ENCODE measurements around the gene ABRACL.

DNA sequence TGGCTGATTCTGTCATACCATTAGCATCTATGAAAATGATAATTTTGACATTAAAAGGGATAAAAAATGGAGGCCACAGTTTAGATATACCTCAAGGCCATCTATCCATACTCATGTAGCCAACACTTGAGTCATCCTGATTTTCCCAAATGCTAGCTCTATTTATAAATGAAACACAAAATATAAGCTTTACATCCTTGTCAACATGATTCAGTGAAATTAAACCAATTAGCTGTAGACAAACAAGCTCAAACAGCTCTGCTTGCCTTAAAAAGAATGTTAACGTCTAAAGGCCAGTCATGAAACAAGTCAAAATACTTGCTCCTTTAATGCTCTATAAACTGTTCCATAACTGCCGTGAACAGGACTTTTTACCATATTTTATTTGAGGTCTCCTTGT is 40.3 kb downstream of the ABRACL start:
- TF ChIP-seq, protein P1, sequence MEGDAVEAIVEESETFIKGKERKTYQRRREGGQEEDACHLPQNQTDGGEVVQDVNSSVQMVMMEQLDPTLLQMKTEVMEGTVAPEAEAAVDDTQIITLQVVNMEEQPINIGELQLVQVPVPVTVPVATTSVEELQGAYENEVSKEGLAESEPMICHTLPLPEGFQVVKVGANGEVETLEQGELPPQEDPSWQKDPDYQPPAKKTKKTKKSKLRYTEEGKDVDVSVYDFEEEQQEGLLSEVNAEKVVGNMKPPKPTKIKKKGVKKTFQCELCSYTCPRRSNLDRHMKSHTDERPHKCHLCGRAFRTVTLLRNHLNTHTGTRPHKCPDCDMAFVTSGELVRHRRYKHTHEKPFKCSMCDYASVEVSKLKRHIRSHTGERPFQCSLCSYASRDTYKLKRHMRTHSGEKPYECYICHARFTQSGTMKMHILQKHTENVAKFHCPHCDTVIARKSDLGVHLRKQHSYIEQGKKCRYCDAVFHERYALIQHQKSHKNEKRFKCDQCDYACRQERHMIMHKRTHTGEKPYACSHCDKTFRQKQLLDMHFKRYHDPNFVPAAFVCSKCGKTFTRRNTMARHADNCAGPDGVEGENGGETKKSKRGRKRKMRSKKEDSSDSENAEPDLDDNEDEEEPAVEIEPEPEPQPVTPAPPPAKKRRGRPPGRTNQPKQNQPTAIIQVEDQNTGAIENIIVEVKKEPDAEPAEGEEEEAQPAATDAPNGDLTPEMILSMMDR (IDR thresholded peaks at IDR 0.05): no peak
- TF ChIP-seq TCF7 (CRISPR knock-in tag; IDR thresholded peaks at IDR 0.05; ENCODE audit: low read depth) (no peak), MXD4 (CRISPR knock-in tag; IDR thresholded peaks at IDR 0.05; ENCODE audit: borderline replicate concordance) (no peak), NR3C1 (CRISPR knock-in tag; conservative IDR thresholded peaks at IDR 0.05; ENCODE audit: low read depth) (no peak), TEAD1 (CRISPR knock-in tag; IDR thresholded peaks at IDR 0.05) (no peak), ATF1 (CRISPR knock-in tag; IDR thresholded peaks at IDR 0.05) (no peak), IRF2 (CRISPR knock-in tag; IDR thresholded peaks at IDR 0.05; ENCODE audit: borderline replicate concordance, low read depth) (no peak), MYBL2 (CRISPR knock-in tag; IDR thresholded peaks at IDR 0.05) (no peak)
- TF ChIP-seq, protein P2, sequence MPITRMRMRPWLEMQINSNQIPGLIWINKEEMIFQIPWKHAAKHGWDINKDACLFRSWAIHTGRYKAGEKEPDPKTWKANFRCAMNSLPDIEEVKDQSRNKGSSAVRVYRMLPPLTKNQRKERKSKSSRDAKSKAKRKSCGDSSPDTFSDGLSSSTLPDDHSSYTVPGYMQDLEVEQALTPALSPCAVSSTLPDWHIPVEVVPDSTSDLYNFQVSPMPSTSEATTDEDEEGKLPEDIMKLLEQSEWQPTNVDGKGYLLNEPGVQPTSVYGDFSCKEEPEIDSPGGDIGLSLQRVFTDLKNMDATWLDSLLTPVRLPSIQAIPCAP (CRISPR knock-in tag; IDR thresholded peaks at IDR 0.05): no peak
- TF ChIP-seq, protein P3, sequence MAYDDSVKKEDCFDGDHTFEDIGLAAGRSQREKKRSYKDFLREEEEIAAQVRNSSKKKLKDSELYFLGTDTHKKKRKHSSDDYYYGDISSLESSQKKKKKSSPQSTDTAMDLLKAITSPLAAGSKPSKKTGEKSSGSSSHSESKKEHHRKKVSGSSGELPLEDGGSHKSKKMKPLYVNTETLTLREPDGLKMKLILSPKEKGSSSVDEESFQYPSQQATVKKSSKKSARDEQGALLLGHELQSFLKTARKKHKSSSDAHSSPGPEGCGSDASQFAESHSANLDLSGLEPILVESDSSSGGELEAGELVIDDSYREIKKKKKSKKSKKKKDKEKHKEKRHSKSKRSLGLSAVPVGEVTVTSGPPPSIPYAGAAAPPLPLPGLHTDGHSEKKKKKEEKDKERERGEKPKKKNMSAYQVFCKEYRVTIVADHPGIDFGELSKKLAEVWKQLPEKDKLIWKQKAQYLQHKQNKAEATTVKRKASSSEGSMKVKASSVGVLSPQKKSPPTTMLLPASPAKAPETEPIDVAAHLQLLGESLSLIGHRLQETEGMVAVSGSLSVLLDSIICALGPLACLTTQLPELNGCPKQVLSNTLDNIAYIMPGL (CRISPR knock-in tag; IDR thresholded peaks at IDR 0.05): no peak
- TF ChIP-seq, protein P4, sequence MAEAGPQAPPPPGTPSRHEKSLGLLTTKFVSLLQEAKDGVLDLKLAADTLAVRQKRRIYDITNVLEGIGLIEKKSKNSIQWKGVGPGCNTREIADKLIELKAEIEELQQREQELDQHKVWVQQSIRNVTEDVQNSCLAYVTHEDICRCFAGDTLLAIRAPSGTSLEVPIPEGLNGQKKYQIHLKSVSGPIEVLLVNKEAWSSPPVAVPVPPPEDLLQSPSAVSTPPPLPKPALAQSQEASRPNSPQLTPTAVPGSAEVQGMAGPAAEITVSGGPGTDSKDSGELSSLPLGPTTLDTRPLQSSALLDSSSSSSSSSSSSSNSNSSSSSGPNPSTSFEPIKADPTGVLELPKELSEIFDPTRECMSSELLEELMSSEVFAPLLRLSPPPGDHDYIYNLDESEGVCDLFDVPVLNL (CRISPR knock-in tag; IDR thresholded peaks at IDR 0.05; ENCODE audit: borderline replicate concordance, low read depth): no peak

Data from WTC11 (cell line).